Transverse colon (tissue), 4 donors: ENCODE data around the gene ZBTB7B. TPM values are rescaled to one million over a fixed set of nuclear protein-coding genes. Genes with fewer than 3 reads are reported as not detected.
A peak's percentile ranks its signal among the peaks of the same experiment; 100 is the strongest.

Experiments used
- DNase-seq: peaks from one replicate; pipeline ENCODE4 v3.0.0-alpha.2; 2019
- H3K27ac ChIP-seq, 4 donors: fragments of 200-600 bp; sonication (generic); 2 replicates each; pipeline ENCODE4 v1.5.1; 2016 to 2018; ENCODE audit warnings: inconsistent platforms in 4 of 4
- H3K27me3 ChIP-seq: fragments of 200-600 bp; sonication (generic); 2 replicates; pipeline ENCODE4 v1.5.1; 2017; ENCODE audit warnings: inconsistent platforms
- H3K36me3 ChIP-seq, 4 donors: fragments of 200-600 bp; sonication (generic); 2 replicates each; pipeline ENCODE4 v1.5.1; 2017 to 2019; ENCODE audit warnings: inconsistent platforms in 4 of 4
- H3K4me1 ChIP-seq, 4 donors: fragments of 200-600 bp; sonication (generic); 2 replicates each; pipeline ENCODE4 v1.5.1; 2017 to 2020; ENCODE audit warnings: inconsistent platforms in 4 of 4
- H3K4me3 ChIP-seq, 4 donors: fragments of 200-600 bp; sonication (generic); 1 replicate in 1 of 4; 2 replicates in 3 of 4; pipeline versions ENCODE4 v1.5.1 to v1.6.1; 2017 to 2019; ENCODE audit warnings: inconsistent platforms in 4 of 4
- H3K9me3 ChIP-seq, 2 donors: fragments of 200-600 bp; sonication (generic); 2 replicates each; pipeline ENCODE4 v1.5.1; 2017 to 2019; ENCODE audit warnings: inconsistent platforms in 2 of 2
- EP300 ChIP-seq: sonication (generic); formaldehyde crosslinking; IDR thresholded peaks from one replicate; pipeline ENCODE4 v1.6.1; 2017; ENCODE audit warnings: antibody characterized with exemption, low read depth
- POLR2A ChIP-seq: fragments of 450-650 bp; IDR thresholded peaks from one replicate; pipeline ENCODE4 v1.6.1; 2016; ENCODE audit warnings: antibody characterized with exemption, mild to moderate bottlenecking, moderate library complexity
- POLR2AphosphoS5 ChIP-seq, 3 donors: sonication (generic); formaldehyde crosslinking; IDR thresholded peaks; one replicate each; pipeline ENCODE4 v1.6.1; 2016; ENCODE audit warnings: antibody characterized with exemption in 3 of 3
- WGBS, 2 donors: methylation state at CpG; one replicate each; pipeline ENCODE4 v1.1.5; 2018; ENCODE audit warnings: low coverage in 1 of 2; 5-methylcytosine and 5-hydroxymethylcytosine counted together
- in situ Hi-C, 4 donors: fragments of 200-750 bp; cut with MboI; loops; one replicate each; pipeline versions ENCODE4 v1.15.0 to v1.15.1; 2017; ENCODE audit warnings: low sequenced_read_pairs in 3 of 4, low pct_ligation_motif_present in 1 of 4, low pct_unique_long_range_greater_than_20kb in 1 of 4
- intact Hi-C: fragments of 100-400 bp; cut with DNase I; formaldehyde crosslinking; loops from one replicate; pipeline ENCODE4 v1.15.1; 2023; ENCODE audit warnings: low total_unique reads
- total RNA-seq, 4 donors: library from RNA; depleted of rRNA; stranded (reverse); fragments of >200 nt; gene quantifications; one replicate each; pipeline ENCODE4 v1.1.0, GENCODE V29; 2016
- TF ChIP-seq, protein P1 (sequence below), 5 experiments: fragments of 200-600 bp in 3 of 5; fragments of 450-650 bp in 2 of 5; sonication (generic) in 3 of 5; IDR thresholded peaks; 1 replicate in 2 of 5; 2 replicates in 3 of 5; pipeline ENCODE4 v1.5.1; 2016 to 2017; ENCODE audit warnings: antibody characterized with exemption in 5 of 5, inconsistent platforms in 3 of 5, mild to moderate bottlenecking in 2 of 5, moderate library complexity in 1 of 5

ZBTB7B gene
- total RNA-seq, 4 donors from 2014 or later = 85.2 to 513 (median 272) TPM

DNA sequence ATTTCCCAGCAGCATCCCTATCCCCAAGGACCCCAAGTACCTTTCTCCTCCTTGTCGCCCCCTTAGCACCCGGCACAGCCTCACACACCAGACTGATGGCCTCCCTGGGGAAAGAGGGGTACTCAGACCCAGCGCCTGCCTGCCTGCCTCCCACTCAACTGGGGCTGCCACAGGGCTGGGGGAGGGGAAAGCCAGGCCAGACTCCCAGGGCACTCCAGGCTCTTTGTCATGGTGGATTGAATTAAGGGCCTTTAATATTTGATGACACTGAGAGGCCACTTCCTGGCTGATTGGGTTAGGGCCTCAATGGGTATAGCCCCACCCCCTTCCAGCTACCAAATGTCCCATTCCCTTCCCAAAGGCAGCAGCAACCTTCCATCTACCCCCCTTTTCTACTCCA, 33.9 kb upstream of the ZBTB7B start:
- intact Hi-C loops = loop anchor here (5.0 kb wide), 1 partner anchor 34 kb away; the partner anchor contains the start of gene ZBTB7B
- in situ Hi-C loops = loop anchor here in 3 of 4 donors (25.0 kb wide), 1 partner anchor 94 kb away; the partner anchor contains the start of genes ADAM15 (in 3 of the 3) and EFNA4 (in 3 of the 3)
- no peak for DNase-seq
- TF ChIP-seq POLR2AphosphoS5 (IDR thresholded peaks at IDR 0.05) (no peak), EP300 (no peak), POLR2A (no peak)
- TF ChIP-seq, protein P1, sequence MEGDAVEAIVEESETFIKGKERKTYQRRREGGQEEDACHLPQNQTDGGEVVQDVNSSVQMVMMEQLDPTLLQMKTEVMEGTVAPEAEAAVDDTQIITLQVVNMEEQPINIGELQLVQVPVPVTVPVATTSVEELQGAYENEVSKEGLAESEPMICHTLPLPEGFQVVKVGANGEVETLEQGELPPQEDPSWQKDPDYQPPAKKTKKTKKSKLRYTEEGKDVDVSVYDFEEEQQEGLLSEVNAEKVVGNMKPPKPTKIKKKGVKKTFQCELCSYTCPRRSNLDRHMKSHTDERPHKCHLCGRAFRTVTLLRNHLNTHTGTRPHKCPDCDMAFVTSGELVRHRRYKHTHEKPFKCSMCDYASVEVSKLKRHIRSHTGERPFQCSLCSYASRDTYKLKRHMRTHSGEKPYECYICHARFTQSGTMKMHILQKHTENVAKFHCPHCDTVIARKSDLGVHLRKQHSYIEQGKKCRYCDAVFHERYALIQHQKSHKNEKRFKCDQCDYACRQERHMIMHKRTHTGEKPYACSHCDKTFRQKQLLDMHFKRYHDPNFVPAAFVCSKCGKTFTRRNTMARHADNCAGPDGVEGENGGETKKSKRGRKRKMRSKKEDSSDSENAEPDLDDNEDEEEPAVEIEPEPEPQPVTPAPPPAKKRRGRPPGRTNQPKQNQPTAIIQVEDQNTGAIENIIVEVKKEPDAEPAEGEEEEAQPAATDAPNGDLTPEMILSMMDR (IDR thresholded peaks at IDR 0.05) = no peak
- H3K27me3 ChIP-seq = no peaks in the 10 kb centered on the region
- no peak overlapping the region for H3K4me3 ChIP-seq
- peak overlapping the region; percentile 97 to 99 (median 99) for H3K27ac ChIP-seq
- no peaks in the 10 kb centered on the region for H3K9me3 ChIP-seq
- H3K4me1 ChIP-seq = peaks cover 29 to 51% (median 44%) of the 10 kb centered on the region in 4 donors
- peaks cover 0 to 32% (median 10%) of the 10 kb centered on the region in 4 donors for H3K36me3 ChIP-seq
- 89% methylated on average over 3 of the region's 3 CpGs; no CpG with 5 or more reads in 1 of the 2 donors for WGBS, 2 donors

DNA sequence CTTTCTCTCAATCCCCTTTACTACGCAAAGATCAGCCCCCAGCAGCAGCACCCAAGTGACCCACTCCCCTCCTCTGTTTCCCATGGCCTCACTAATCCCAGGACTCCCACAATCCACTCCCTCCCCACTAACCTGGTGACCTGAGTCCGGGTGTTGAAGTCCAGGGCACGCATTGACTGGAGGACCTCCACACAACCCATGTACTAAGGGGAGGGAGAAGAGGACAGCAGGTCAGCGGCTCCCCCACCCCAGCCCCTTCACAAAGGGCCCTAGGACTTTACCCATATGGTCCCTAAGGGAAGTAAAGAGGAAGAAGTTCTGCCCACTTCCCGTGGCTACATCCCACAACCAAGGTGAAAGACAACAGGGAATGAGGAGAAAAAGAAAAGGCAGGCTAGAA, 33.4 kb upstream of the ZBTB7B start:
- DNase-seq = no peak
- WGBS, 2 donors = 70 to 83% methylated on average over 2 to 5 of the region's 5 CpGs
- intact Hi-C loops (loop anchor here (5.0 kb wide), 1 partner anchor 33 kb away; the partner anchor contains the start of gene ZBTB7B), in situ Hi-C loops (loop anchor here in 3 of 4 donors (25.0 kb wide), 1 partner anchor 93 kb away; the partner anchor contains the start of genes ADAM15 (in 3 of the 3) and EFNA4 (in 3 of the 3))
- H3K27ac ChIP-seq = peak overlapping the region; percentile 97 to 99 (median 99)
- H3K27me3 ChIP-seq = no peaks in the 10 kb centered on the region
- peak overlapping the region in 1 of 4 donors; percentile 46 for H3K4me3 ChIP-seq
- H3K36me3 ChIP-seq = peaks cover 0 to 29% (median 7%) of the 10 kb centered on the region in 4 donors
- no peaks in the 10 kb centered on the region for H3K9me3 ChIP-seq
- peaks cover 29 to 51% (median 44%) of the 10 kb centered on the region in 4 donors for H3K4me1 ChIP-seq
- TF ChIP-seq POLR2A (no peak), EP300 (no peak), POLR2AphosphoS5 (IDR thresholded peaks at IDR 0.05) (no peak)
- TF ChIP-seq, protein P1 (IDR thresholded peaks at IDR 0.05) = no peak

DNA sequence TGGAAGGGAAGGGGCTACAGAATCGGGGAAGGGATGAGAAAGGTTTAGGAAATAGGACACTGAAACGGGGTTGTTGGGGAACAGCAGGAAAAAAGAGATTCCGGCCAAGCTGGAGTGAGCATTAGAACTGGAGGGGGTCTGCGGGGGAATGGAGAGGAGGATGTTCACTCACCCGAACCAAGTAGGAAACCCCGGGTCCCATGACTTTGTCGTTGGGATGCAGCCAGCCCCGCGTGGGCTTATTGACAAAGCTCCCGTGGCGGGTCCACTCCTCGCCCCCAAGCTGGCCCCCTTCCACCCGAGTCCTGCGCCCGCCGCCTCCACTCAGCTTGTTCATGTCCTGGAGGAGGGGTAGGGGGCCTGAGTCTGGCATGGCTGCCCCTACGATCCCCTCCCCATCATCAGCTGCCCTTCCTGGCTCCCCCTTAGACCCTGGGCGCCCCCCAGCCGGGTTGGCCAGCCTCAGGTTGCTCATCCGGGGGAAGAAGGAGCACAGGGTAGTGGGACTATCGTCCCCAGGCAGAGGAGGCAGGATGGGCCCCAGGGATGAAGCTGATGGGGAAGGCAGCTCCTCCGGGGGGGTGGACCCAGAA, 32.6 kb upstream of the ZBTB7B start:
- in situ Hi-C loops = loop anchor here in 3 of 4 donors (25.0 kb wide), 1 partner anchor 92 kb away; the partner anchor contains the start of genes ADAM15 (in 3 of the 3) and EFNA4 (in 3 of the 3)
- Histone ChIP-seq H3K4me1 (peaks cover 29 to 51% (median 44%) of the 10 kb centered on the region in 4 donors), H3K27ac (peak overlapping the region; percentile 97 to 99 (median 99)), H3K4me3 (peak overlapping the region; percentile 20 to 46 (median 26)), H3K36me3 (peaks cover 0 to 24% (median 5%) of the 10 kb centered on the region in 4 donors), H3K27me3 (no peaks in the 10 kb centered on the region), H3K9me3 (no peaks in the 10 kb centered on the region)
- 43 to 54% methylated on average over 9 to 21 of the region's 22 CpGs for WGBS, 2 donors
- DNase-seq = no peak
- intact Hi-C loops = loop anchor here (5.0 kb wide), 1 partner anchor 32 kb away; the partner anchor contains the start of gene ZBTB7B
- TF ChIP-seq POLR2A (no peak), EP300 (no peak), POLR2AphosphoS5 (IDR thresholded peaks at IDR 0.05) (no peak)
- TF ChIP-seq, protein P1 (IDR thresholded peaks at IDR 0.05) = no peak
